ENCODE results near the gene FAM222B. TPM values are rescaled to one million over a fixed set of nuclear protein-coding genes. Genes with fewer than 3 reads are reported as not detected.

FAM222B gene
- total and polyA plus RNA-seq, 3 experiments from 2014 or later = 19.3 to 21.5 (median 20.6) TPM

- Mint-ChIP-seq H3K27ac (peak overlapping the region in 7 of 8 donors; percentile 64 to 89 (median 83)), H3K4me3 (peak overlapping the region in 6 of 7 donors; percentile 41 to 92 (median 62)), H3K36me3 (peaks cover 0 to 26% (median 0%) of the 10 kb centered on the region in 3 donors), H3K27me3 (no peaks in the 10 kb centered on the region), H3K9me3 (no peaks in the 10 kb centered on the region), H3K4me1 (peaks cover 3 to 34% (median 17%) of the 10 kb centered on the region in 3 donors)
- Histone ChIP-seq H3K27me3 (ENCODE audit: insufficient read depth, low read length, poor library complexity, severe bottlenecking) (no peaks in the 10 kb centered on the region), H3K4me3 (ENCODE audit: low read length) (no peak overlapping the region), H3K36me3 (ENCODE audit: insufficient read depth, low read length) (no peaks in the 10 kb centered on the region), H3K9me3 (ENCODE audit: low read length) (no peaks in the 10 kb centered on the region), H3K27ac (ENCODE audit: low read depth, low read length) (peak overlapping the region; percentile 87), H3K4me1 (ENCODE audit: insufficient read depth, low read length) (peaks cover 36% of the 10 kb centered on the region)
- POLR2A ChIA-PET = interaction anchor here (0.5 to 9.2 kb wide), 2 partner anchors 18 to 110 kb away, joined by 3 to 128 read pairs; partner anchors contain the start of genes NEK8 and TLCD1
- DNase-seq = no peak
- CTCF ChIA-PET = interaction anchor here (1.0 to 17.0 kb wide), 6 partner anchors 18 to 157 kb away, joined by 3 to 579 read pairs (median 4); partner anchors contain the start of genes FAM222B, NEK8, RPL23A and TLCD1
Observed at GRCh38 chr17:28745786-28746411, 96.7 kb downstream of the FAM222B start.

- Mint-ChIP-seq H3K27me3 (no peaks in the 10 kb centered on the region), H3K27ac (peak overlapping the region; percentile 88 to 98 (median 92)), H3K36me3 (peaks cover 0 to 26% (median 0%) of the 10 kb centered on the region in 3 donors), H3K4me1 (peaks cover 3 to 33% (median 17%) of the 10 kb centered on the region in 3 donors), H3K4me3 (peak overlapping the region; percentile 86 to 94 (median 89)), H3K9me3 (no peaks in the 10 kb centered on the region)
- CTCF ChIA-PET = interaction anchor here (0.6 to 17.0 kb wide), 9 partner anchors 17 to 198 kb away, joined by 3 to 579 read pairs (median 4); partner anchors contain the start of genes FAM222B, NEK8, RPL23A and TLCD1
- peak overlapping the region; percentile 91 for H3K4me3 ChIP-seq (ENCODE audit: low read length)
- no peaks in the 10 kb centered on the region for H3K36me3 ChIP-seq (ENCODE audit: insufficient read depth, low read length)
- H3K9me3 ChIP-seq (ENCODE audit: low read length) = no peaks in the 10 kb centered on the region
- peaks cover 33% of the 10 kb centered on the region for H3K4me1 ChIP-seq (ENCODE audit: insufficient read depth, low read length)
- DNase-seq = peak in 1 of 5 donors; percentile 33
- POLR2A ChIA-PET = interaction anchor here (0.5 to 9.2 kb wide), 3 partner anchors 18 to 111 kb away, joined by 3 to 128 read pairs (median 9); partner anchors contain the start of genes NEK8, RPL23A and TLCD1
- peak overlapping the region; percentile 87 for H3K27ac ChIP-seq (ENCODE audit: low read depth, low read length)
- no peaks in the 10 kb centered on the region for H3K27me3 ChIP-seq (ENCODE audit: insufficient read depth, low read length, poor library complexity, severe bottlenecking)
Observed at GRCh38 chr17:28744972-28745785, 97.4 kb downstream of the FAM222B start.

GRCh38 chr17:28744104-28744971, 98.3 kb downstream of the FAM222B start:
- Mint-ChIP-seq H3K27ac (peak overlapping the region; percentile 88 to 98 (median 92)), H3K27me3 (no peaks in the 10 kb centered on the region), H3K9me3 (no peaks in the 10 kb centered on the region), H3K4me1 (peaks cover under 1 to 28% (median 14%) of the 10 kb centered on the region in 3 donors), H3K36me3 (peaks cover 0 to 23% (median 0%) of the 10 kb centered on the region in 3 donors), H3K4me3 (peak overlapping the region; percentile 86 to 94 (median 89))
- Histone ChIP-seq H3K36me3 (ENCODE audit: insufficient read depth, low read length) (no peaks in the 10 kb centered on the region), H3K27ac (ENCODE audit: low read depth, low read length) (peak overlapping the region; percentile 87), H3K4me1 (ENCODE audit: insufficient read depth, low read length) (peaks cover 29% of the 10 kb centered on the region), H3K27me3 (ENCODE audit: insufficient read depth, low read length, poor library complexity, severe bottlenecking) (no peaks in the 10 kb centered on the region), H3K4me3 (ENCODE audit: low read length) (peak overlapping the region; percentile 91), H3K9me3 (ENCODE audit: low read length) (no peaks in the 10 kb centered on the region)
- ChIA-PET POLR2A (interaction anchor here (0.9 to 9.2 kb wide), 3 partner anchors 17 to 25 kb away, joined by 7 to 128 read pairs (median 9); partner anchors contain the start of genes NEK8, RPL23A and TLCD1), CTCF (interaction anchor here (0.6 to 17.0 kb wide), 7 partner anchors 18 to 199 kb away, joined by 3 to 579 read pairs (median 4); partner anchors contain the start of genes FAM222B, NEK8, RPL23A and TLCD1)
- DNase-seq = peak; percentile 41 to 81 (median 62)

GRCh38 chr17:28743243-28744103, 99.1 kb downstream of the FAM222B start, which contains the start of gene TRAF4:
TRAF4 (plus strand) TSS chr17:28744011; CDS start chr17:28744113, 102 bp downstream.
- no peaks in the 10 kb centered on the region for H3K27me3 ChIP-seq (ENCODE audit: insufficient read depth, low read length, poor library complexity, severe bottlenecking)
- H3K4me1 ChIP-seq (ENCODE audit: insufficient read depth, low read length) = peaks cover 37% of the 10 kb centered on the region
- no peaks in the 10 kb centered on the region for H3K9me3 ChIP-seq (ENCODE audit: low read length)
- H3K36me3 Mint-ChIP-seq = peaks cover 0 to 14% (median 1%) of the 10 kb centered on the region in 3 donors
- peak within 1 kb of the TSS; percentile 87 for H3K27ac ChIP-seq (ENCODE audit: low read depth, low read length)
- ChIA-PET CTCF (interaction anchor here (0.7 to 17.0 kb wide), 3 partner anchors 10 to 21 kb away, joined by 3 to 579 read pairs (median 12); partner anchors contain the start of genes NEK8, RPL23A and TLCD1), POLR2A (interaction anchor here (0.8 to 9.2 kb wide), 3 partner anchors 13 to 24 kb away, joined by 4 to 128 read pairs (median 7); partner anchors contain the start of genes NEK8, RPL23A and TLCD1)
- DNase-seq = peak; percentile 68 to 82 (median 72)
- no peaks in the 10 kb centered on the region for H3K36me3 ChIP-seq (ENCODE audit: insufficient read depth, low read length)
- no peaks in the 10 kb centered on the region for H3K9me3 Mint-ChIP-seq
- no peaks in the 10 kb centered on the region for H3K27me3 Mint-ChIP-seq
- peak within 1 kb of the TSS; percentile 91 for H3K4me3 ChIP-seq (ENCODE audit: low read length)
- peaks cover 7 to 35% (median 20%) of the 10 kb centered on the region in 3 donors for H3K4me1 Mint-ChIP-seq
- H3K4me3 Mint-ChIP-seq = peak within 1 kb of the TSS; percentile 86 to 94 (median 89)
- H3K27ac Mint-ChIP-seq = peak within 1 kb of the TSS; percentile 88 to 98 (median 92)

- CTCF ChIA-PET = interaction anchor here (1.5 to 17.0 kb wide), 3 partner anchors 8 to 23 kb away, joined by 6 to 579 read pairs (median 12); partner anchors contain the start of genes NEK8, RPL23A and TLCD1
- H3K27ac ChIP-seq (ENCODE audit: low read depth, low read length) = peak overlapping the region; percentile 17
Observed at GRCh38 chr17:28741358-28742349, 100.9 kb downstream of the FAM222B start.

More at GRCh38 chr17:28741358-28742349, 100.9 kb downstream of the FAM222B start:
- Histone ChIP-seq H3K36me3 (ENCODE audit: insufficient read depth, low read length) (no peaks in the 10 kb centered on the region), H3K27me3 (ENCODE audit: insufficient read depth, low read length, poor library complexity, severe bottlenecking) (no peaks in the 10 kb centered on the region), H3K9me3 (ENCODE audit: low read length) (no peaks in the 10 kb centered on the region), H3K4me1 (ENCODE audit: insufficient read depth, low read length) (peaks cover 43% of the 10 kb centered on the region), H3K4me3 (ENCODE audit: low read length) (no peak overlapping the region)
- no peaks in the 10 kb centered on the region for H3K9me3 Mint-ChIP-seq
- H3K27ac Mint-ChIP-seq = peak overlapping the region in 1 of 8 donors; percentile 36
- H3K36me3 Mint-ChIP-seq = peaks cover 0 to 5% (median 2%) of the 10 kb centered on the region in 3 donors
- peaks cover 12 to 37% (median 22%) of the 10 kb centered on the region in 3 donors for H3K4me1 Mint-ChIP-seq
- H3K4me3 Mint-ChIP-seq = no peak overlapping the region
- no peaks in the 10 kb centered on the region for H3K27me3 Mint-ChIP-seq
- POLR2A ChIA-PET = interaction anchor here (0.6 kb wide), 1 partner anchor 13 kb away, joined by 4 read pairs; no protein-coding TSS in a partner anchor
- no peak for DNase-seq

All from CD8-positive, alpha-beta memory T cell (primary cell).